ENCODE data around the gene SCAANT1.

The SCAANT1 gene

DNA sequence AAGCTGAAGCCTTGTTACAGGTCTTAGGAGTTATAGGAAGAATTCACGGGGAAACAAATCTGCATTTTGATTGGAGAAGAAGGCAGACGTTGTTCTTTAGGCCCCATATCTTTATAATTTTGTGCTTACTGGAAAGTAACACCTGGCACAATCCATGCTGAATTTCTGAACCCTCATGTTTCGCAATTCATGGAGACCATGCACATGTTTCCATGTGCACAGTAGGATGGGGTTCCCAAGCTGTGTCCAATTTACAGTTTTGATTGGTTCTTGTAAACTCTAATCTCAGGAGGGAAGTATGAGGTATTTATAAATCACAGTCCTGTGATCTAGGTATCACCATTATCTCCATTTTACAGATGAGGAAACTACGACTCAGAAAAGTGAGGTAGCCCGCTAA lies 7.8 kb upstream of the SCAANT1 start:
- Histone ChIP-seq H3K36me3 (ENCODE audit: low read length) (peaks cover 22% of the 10 kb centered on the region), H4K20me1 (ENCODE audit: low read depth, low read length) (no peaks in the 10 kb centered on the region), H3K9me2 (replicated peaks; ENCODE audit: insufficient read depth, low read length) (no peaks in the 10 kb centered on the region), H3K27ac (ENCODE audit: low read depth, low read length) (no peak overlapping the region), H2AFZ (ENCODE audit: low read depth, low read length, severe bottlenecking) (no peak overlapping the region), H3K4me2 (ENCODE audit: low read depth, low read length, poor library complexity, severe bottlenecking) (no peak overlapping the region), H3K27me3 (ENCODE audit: low read length) (no peaks in the 10 kb centered on the region), H3K4me3 (ENCODE audit: insufficient read depth, low read length, poor library complexity, severe bottlenecking) (no peak overlapping the region), H3K9me3 (ENCODE audit: insufficient read depth, low read length) (no peaks in the 10 kb centered on the region), H3F3A (ENCODE audit: insufficient read depth) (peaks cover 7% of the 10 kb centered on the region; the same call in 1 of the 2 replicates), H3K9ac (ENCODE audit: low read length) (no peak overlapping the region), H3K79me2 (ENCODE audit: insufficient read depth, low read length) (peaks cover 20% of the 10 kb centered on the region; the same call in 1 of the 2 replicates)
- no peak for TF ChIP-seq CTCF (IDR thresholded peaks at IDR 0.05; ENCODE audit: insufficient read depth, low read length, poor library complexity, severe bottlenecking)
- TF ChIP-seq EZH2phosphoT487 (conservative IDR thresholded peaks at IDR 0.05; ENCODE audit: low read length) = no peak

GRCh38 chr3:63918321-63918720 lies 6.1 kb upstream of the SCAANT1 start:
- TF ChIP-seq CTCF (IDR thresholded peaks at IDR 0.05; ENCODE audit: insufficient read depth, low read length, poor library complexity, severe bottlenecking) = no peak
- no peak for TF ChIP-seq EZH2phosphoT487 (conservative IDR thresholded peaks at IDR 0.05; ENCODE audit: low read length)
- peaks cover 33% of the 10 kb centered on the region for H3K79me2 ChIP-seq (ENCODE audit: insufficient read depth, low read length)
- no peaks in the 10 kb centered on the region for H3K27me3 ChIP-seq (ENCODE audit: low read length)
- no peak overlapping the region for H3K9ac ChIP-seq (ENCODE audit: low read length)
- no peak overlapping the region for H3K4me2 ChIP-seq (ENCODE audit: low read depth, low read length, poor library complexity, severe bottlenecking)
- peaks cover 7% of the 10 kb centered on the region; the same call in 1 of the 2 replicates for H3F3A ChIP-seq (ENCODE audit: insufficient read depth)
- no peak overlapping the region for H3K4me3 ChIP-seq (ENCODE audit: insufficient read depth, low read length, poor library complexity, severe bottlenecking)
- H2AFZ ChIP-seq (ENCODE audit: low read depth, low read length, severe bottlenecking) = no peak overlapping the region
- peaks cover 22% of the 10 kb centered on the region for H3K36me3 ChIP-seq (ENCODE audit: low read length)
- no peaks in the 10 kb centered on the region for H3K9me2 ChIP-seq (replicated peaks; ENCODE audit: insufficient read depth, low read length)
- no peaks in the 10 kb centered on the region for H4K20me1 ChIP-seq (ENCODE audit: low read depth, low read length)
- H3K27ac ChIP-seq (ENCODE audit: low read depth, low read length) = no peak overlapping the region
- H3K9me3 ChIP-seq (ENCODE audit: insufficient read depth, low read length) = no peaks in the 10 kb centered on the region

DNA sequence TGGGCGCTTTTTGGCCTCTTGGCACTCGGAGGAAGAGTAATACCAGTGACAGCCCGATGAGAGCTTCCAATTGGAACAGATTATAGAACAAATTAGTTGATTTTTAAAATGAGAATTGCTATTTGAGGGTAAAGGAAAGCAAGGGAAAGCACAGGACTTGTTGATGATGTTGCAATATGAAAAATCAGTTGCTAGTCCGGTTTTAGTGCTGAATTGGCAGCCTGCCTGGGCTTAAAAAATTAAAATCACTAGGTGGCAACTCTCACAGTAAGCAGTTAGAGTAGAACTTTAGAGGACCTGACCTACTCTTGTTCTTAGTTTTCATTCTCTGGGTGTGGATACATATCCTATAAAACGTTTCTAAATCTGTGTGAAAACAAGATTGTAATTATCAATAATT lies 2.1 kb upstream of the SCAANT1 start:
- H3K9ac ChIP-seq (ENCODE audit: low read length) = no peak overlapping the region
- H3F3A ChIP-seq (ENCODE audit: insufficient read depth) = peaks cover 19% of the 10 kb centered on the region
- H4K20me1 ChIP-seq (ENCODE audit: low read depth, low read length) = no peaks in the 10 kb centered on the region
- no peaks in the 10 kb centered on the region for H3K9me2 ChIP-seq (replicated peaks; ENCODE audit: insufficient read depth, low read length)
- no peak overlapping the region for H3K27ac ChIP-seq (ENCODE audit: low read depth, low read length)
- H3K79me2 ChIP-seq (ENCODE audit: insufficient read depth, low read length) = peaks cover 27% of the 10 kb centered on the region
- H3K4me3 ChIP-seq (ENCODE audit: insufficient read depth, low read length, poor library complexity, severe bottlenecking) = no peak overlapping the region
- H3K4me2 ChIP-seq (ENCODE audit: low read depth, low read length, poor library complexity, severe bottlenecking) = no peak overlapping the region
- no peak for TF ChIP-seq EZH2phosphoT487 (conservative IDR thresholded peaks at IDR 0.05; ENCODE audit: low read length)
- no peak for TF ChIP-seq CTCF (IDR thresholded peaks at IDR 0.05; ENCODE audit: insufficient read depth, low read length, poor library complexity, severe bottlenecking)
- H3K36me3 ChIP-seq (ENCODE audit: low read length) = peaks cover 13% of the 10 kb centered on the region; the same call in 1 of the 2 replicates
- H3K9me3 ChIP-seq (ENCODE audit: insufficient read depth, low read length) = no peaks in the 10 kb centered on the region
- H2AFZ ChIP-seq (ENCODE audit: low read depth, low read length, severe bottlenecking) = no peak overlapping the region
- no peaks in the 10 kb centered on the region for H3K27me3 ChIP-seq (ENCODE audit: low read length)
